Tibial nerve (tissue), 4 donors: ENCODE data around the gene FBXO21.

Source experiments
- CTCF ChIP-seq, 5 experiments: fragments of 200-600 bp in 3 of 5; fragments of 450-650 bp in 2 of 5; sonication (generic) in 3 of 5; IDR thresholded peaks; one replicate each; pipeline ENCODE4 v1.5.1; 2016 to 2019; ENCODE audit warnings: antibody characterized with exemption in 5 of 5, mild to moderate bottlenecking in 3 of 5, moderate library complexity in 2 of 5
- EP300 ChIP-seq, 2 donors: sonication (generic); formaldehyde crosslinking; IDR thresholded peaks; one replicate each; pipeline ENCODE4 v1.6.1; 2017; ENCODE audit warnings: antibody characterized with exemption in 2 of 2, mild to moderate bottlenecking in 1 of 2

GRCh38 chr12:117142094-117142493, 48.2 kb downstream of the FBXO21 start:
- TF ChIP-seq CTCF (IDR thresholded peaks at IDR 0.05) = no peak
- no peak for TF ChIP-seq EP300 (IDR thresholded peaks at IDR 0.05)
